Motor neuron (in vitro differentiated cells): ENCODE results near the gene MAP7. TPM values are rescaled to one million over a fixed set of nuclear protein-coding genes. Genes with fewer than 3 reads are reported as not detected.
"Not testable (repeated sequence)": the region's sequence is repeated elsewhere in the genome, so short reads cannot be mapped to it uniquely, and the experiment has no call there.

ENCODE experiments used
- ATAC-seq, 8 experiments: fragments of 200-7000 bp; cut with Tn5 transposase; replicated peaks in 6 of 8; 2 replicates each; pipeline ENCODE4 v1.8.0; 2021; ENCODE audit warnings: mild to moderate bottlenecking in 8 of 8, moderate library complexity in 8 of 8
- H3K27ac ChIP-seq, 2 donors: fragments of 250-450 bp; sonication (Bioruptor Pico); 2 replicates each; pipeline ENCODE4 v1.9.0; 2021; ENCODE audit warnings: antibody characterized with exemption in 2 of 2, mild to moderate bottlenecking in 2 of 2, moderate library complexity in 1 of 2
- H3K4me1 ChIP-seq, 2 donors: fragments of 250-450 bp; sonication (Bioruptor Pico); replicated peaks in 1 of 2; 2 replicates each; pipeline ENCODE4 v1.6.1; 2021; ENCODE audit warnings: antibody characterized with exemption in 2 of 2, mild to moderate bottlenecking in 2 of 2, moderate library complexity in 1 of 2
- H3K4me3 ChIP-seq, 5 donors: fragments of 250-450 bp; sonication (Bioruptor Pico); 2 replicates each; pipeline ENCODE4 v1.9.0; 2021; ENCODE audit warnings: antibody characterized with exemption in 5 of 5, mild to moderate bottlenecking in 5 of 5, moderate library complexity in 4 of 5
- WGBS, 10 experiments: fragments of 450-650 bp; shearing (Covaris generic); methylation state at CpG; one replicate each; pipeline ENCODE4 v1.0.0; 2022; 5-methylcytosine and 5-hydroxymethylcytosine counted together
- in situ Hi-C, 9 experiments: fragments of 400-800 bp; cut with MboI; loops; one replicate each; pipeline ENCODE4 v1.15.0; 2021; ENCODE audit warnings: low sequenced_read_pairs in 9 of 9, low pct_unique_long_range_greater_than_20kb in 2 of 9; ENCODE audit not compliant: unreplicated experiment in 9 of 9
- total RNA-seq, 8 experiments: library from RNA; unstranded; fragments of 300-600 nt; gene quantifications; 2 replicates each; pipeline versions ENCODE4 v1.2.3 to v1.2.4, GENCODE V29; 2022

The MAP7 gene
- total RNA-seq, 8 experiments from 2014 or later: 2.9 to 34.2 (median 12.3) TPM

- WGBS, 10 experiments: 56 to 90% (median 76%) methylated on average over 1 to 4 of the region's 5 CpGs
- not testable (repeated sequence) for H3K4me3 ChIP-seq, H3K27ac ChIP-seq, H3K4me1 ChIP-seq, ATAC-seq
- in situ Hi-C loops: loop anchor here in 1 of 9 experiments (25.0 kb wide), 1 partner anchor 203 kb away; the partner anchor contains the start of gene MAP3K5
Measured at GRCh38 chr6:136584290-136584689, 34.1 kb upstream of the MAP7 start.

- Histone ChIP-seq H3K27ac (no peak overlapping the region), H3K4me3 (no peak overlapping the region), H3K4me1 (no peaks in the 10 kb centered on the region)
- ATAC-seq: peak in 3 of 8 experiments; percentile 62 to 73 (median 69)
- 10 to 76% (median 46%) methylated on average over 2 to 3 of the region's 3 CpGs for WGBS, 10 experiments
- in situ Hi-C loops: loop anchor here in 1 of 9 experiments (25.0 kb wide), 1 partner anchor 204 kb away; the partner anchor contains the start of gene MAP3K5
Measured at GRCh38 chr6:136582711-136583471, 32.7 kb upstream of the MAP7 start.

GRCh38 chr6:136579800-136580199 is 29.6 kb upstream of the MAP7 start:
- in situ Hi-C loops: loop anchor here in 1 of 9 experiments (25.0 kb wide), 1 partner anchor 208 kb away; the partner anchor contains the start of gene MAP3K5
- no peak overlapping the region for H3K4me3 ChIP-seq
- ATAC-seq: no peak
- H3K27ac ChIP-seq: no peak overlapping the region
- WGBS, 10 experiments: 68 to 100% (median 90%) methylated on average over 1 to 2 of the region's 2 CpGs; no CpG with 5 or more reads in 1 of the 10 experiments
- H3K4me1 ChIP-seq: no peaks in the 10 kb centered on the region

- Histone ChIP-seq H3K4me1 (no peaks in the 10 kb centered on the region), H3K4me3 (no peak overlapping the region), H3K27ac (no peak overlapping the region)
- no peak for ATAC-seq
- in situ Hi-C loops: loop anchor here in 1 of 9 experiments (25.0 kb wide), 1 partner anchor 210 kb away; the partner anchor contains the start of gene MAP3K5
- WGBS, 10 experiments: 79 to 100% (median 91%) methylated on average over 2 to 6 of the region's 6 CpGs; no CpG with 5 or more reads in 2 of the 10 experiments
Measured at GRCh38 chr6:136576821-136577220, 26.6 kb upstream of the MAP7 start.

- Histone ChIP-seq H3K4me3 (no peak overlapping the region), H3K27ac (no peak overlapping the region), H3K4me1 (no peaks in the 10 kb centered on the region)
- ATAC-seq: peak in 1 of 8 experiments; percentile 46
- in situ Hi-C loops: no loop called here
Measured at GRCh38 chr6:136571496-136571895, 21.3 kb upstream of the MAP7 start.

- WGBS, 10 experiments: 61 to 100% (median 95%) methylated on average over 1 to 5 of the region's 5 CpGs; no CpG with 5 or more reads in 1 of the 10 experiments
- Histone ChIP-seq H3K4me3 (no peak overlapping the region), H3K27ac (no peak overlapping the region), H3K4me1 (no peaks in the 10 kb centered on the region)
- no peak for ATAC-seq
- in situ Hi-C loops: no loop called here
Measured at GRCh38 chr6:136571065-136571464, 20.8 kb upstream of the MAP7 start.

GRCh38 chr6:136568129-136568528 is 17.9 kb upstream of the MAP7 start:
- Histone ChIP-seq H3K27ac (no peak overlapping the region), H3K4me3 (no peak overlapping the region), H3K4me1 (no peaks in the 10 kb centered on the region)
- 73 to 100% (median 88%) methylated on average over 1 to 3 of the region's 3 CpGs for WGBS, 10 experiments
- in situ Hi-C loops: no loop called here
- no peak for ATAC-seq

- Histone ChIP-seq H3K4me1 (no peaks in the 10 kb centered on the region), H3K4me3 (no peak overlapping the region), H3K27ac (no peak overlapping the region)
- WGBS, 10 experiments: 63 to 100% (median 90%) methylated on average over 1 to 4 of the region's 4 CpGs; no CpG with 5 or more reads in 1 of the 10 experiments
- in situ Hi-C loops: no loop called here
- ATAC-seq: no peak
Measured at GRCh38 chr6:136567688-136568087, 17.5 kb upstream of the MAP7 start.

- H3K27ac ChIP-seq: no peak overlapping the region
- no peak for ATAC-seq
- no peaks in the 10 kb centered on the region for H3K4me1 ChIP-seq
- H3K4me3 ChIP-seq: no peak overlapping the region
- in situ Hi-C loops: no loop called here
- WGBS, 10 experiments: 4 to 88% (median 58%) methylated on average over 1 to 2 of the region's 2 CpGs
Measured at GRCh38 chr6:136566851-136567250, 16.6 kb upstream of the MAP7 start.

- WGBS, 10 experiments: 92 to 100% (median 94%) methylated on average over 2 to 5 of the region's 6 CpGs; no CpG with 5 or more reads in 5 of the 10 experiments
- Histone ChIP-seq H3K4me1 (no peaks in the 10 kb centered on the region), H3K4me3 (no peak overlapping the region), H3K27ac (no peak overlapping the region)
- ATAC-seq: no peak
- in situ Hi-C loops: no loop called here
Measured at GRCh38 chr6:136566007-136566487, 15.8 kb upstream of the MAP7 start.

GRCh38 chr6:136564180-136564579 is 14.0 kb upstream of the MAP7 start:
- Histone ChIP-seq H3K4me1 (no peaks in the 10 kb centered on the region), H3K4me3 (no peak overlapping the region), H3K27ac (no peak overlapping the region)
- 43 to 83% (median 59%) methylated on average over 1 of the region's 1 CpG; no CpG with 5 or more reads in 6 of the 10 experiments for WGBS, 10 experiments
- ATAC-seq: no peak
- in situ Hi-C loops: no loop called here

- 69 to 100% (median 88%) methylated on average over 4 to 6 of the region's 6 CpGs for WGBS, 10 experiments
- H3K4me1 ChIP-seq: no peaks in the 10 kb centered on the region
- no peak for ATAC-seq
- in situ Hi-C loops: no loop called here
- H3K27ac ChIP-seq: no peak overlapping the region
- H3K4me3 ChIP-seq: no peak overlapping the region
Measured at GRCh38 chr6:136563386-136564152, 13.3 kb upstream of the MAP7 start.

- in situ Hi-C loops: no loop called here
- ATAC-seq: no peak
- H3K4me1 ChIP-seq: no peaks in the 10 kb centered on the region
- H3K27ac ChIP-seq: no peak overlapping the region
- no peak overlapping the region for H3K4me3 ChIP-seq
- 0 to 88% (median 67%) methylated on average over 1 to 2 of the region's 2 CpGs; no CpG with 5 or more reads in 2 of the 10 experiments for WGBS, 10 experiments
Measured at GRCh38 chr6:136562211-136562610, 12.0 kb upstream of the MAP7 start.
